Vagina (tissue), 2 donors: ENCODE measurements around the gene SLC31A1.

Experiments used
- POLR2A ChIP-seq, 2 donors: fragments of 450-650 bp; IDR thresholded peaks; one replicate each; pipeline ENCODE4 v1.6.1; 2017; ENCODE audit warnings: antibody characterized with exemption in 2 of 2, mild to moderate bottlenecking in 2 of 2, moderate library complexity in 2 of 2
- POLR2AphosphoS5 ChIP-seq, 2 donors: sonication (generic); formaldehyde crosslinking; IDR thresholded peaks; one replicate each; pipeline ENCODE4 v1.9.0; 2017; ENCODE audit warnings: antibody characterized with exemption in 2 of 2, mild to moderate bottlenecking in 2 of 2, low read depth in 1 of 2; ENCODE audit not compliant: insufficient read depth in 1 of 2
- TF ChIP-seq, protein P1 (sequence below), 3 experiments: fragments of 450-650 bp in 2 of 3; fragments of 200-600 bp in 1 of 3; sonication (generic) in 1 of 3; IDR thresholded peaks; one replicate each; pipeline ENCODE4 v1.5.1; 2017 to 2019; ENCODE audit warnings: antibody characterized with exemption in 3 of 3, mild to moderate bottlenecking in 2 of 3, moderate library complexity in 2 of 3

DNA sequence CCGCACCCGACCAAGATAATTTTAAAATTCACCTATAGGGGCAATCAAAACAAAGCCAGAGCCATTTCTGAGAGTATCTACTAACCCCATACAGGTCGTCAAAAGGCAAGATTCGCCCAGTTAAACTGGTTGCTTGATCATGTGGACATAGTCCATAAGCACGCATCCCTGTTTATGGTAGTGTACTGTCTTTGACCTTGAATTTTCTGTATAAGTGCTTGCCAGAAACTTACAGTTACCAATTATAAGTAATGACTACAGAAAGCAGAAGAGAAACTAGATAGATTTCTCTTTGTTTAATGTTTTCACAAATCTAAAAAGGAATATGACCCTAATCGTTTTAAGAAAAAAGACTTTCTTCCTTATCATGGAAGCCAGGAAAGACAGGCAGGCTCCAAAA, 25.6 kb downstream of the SLC31A1 start:
- TF ChIP-seq, protein P1, sequence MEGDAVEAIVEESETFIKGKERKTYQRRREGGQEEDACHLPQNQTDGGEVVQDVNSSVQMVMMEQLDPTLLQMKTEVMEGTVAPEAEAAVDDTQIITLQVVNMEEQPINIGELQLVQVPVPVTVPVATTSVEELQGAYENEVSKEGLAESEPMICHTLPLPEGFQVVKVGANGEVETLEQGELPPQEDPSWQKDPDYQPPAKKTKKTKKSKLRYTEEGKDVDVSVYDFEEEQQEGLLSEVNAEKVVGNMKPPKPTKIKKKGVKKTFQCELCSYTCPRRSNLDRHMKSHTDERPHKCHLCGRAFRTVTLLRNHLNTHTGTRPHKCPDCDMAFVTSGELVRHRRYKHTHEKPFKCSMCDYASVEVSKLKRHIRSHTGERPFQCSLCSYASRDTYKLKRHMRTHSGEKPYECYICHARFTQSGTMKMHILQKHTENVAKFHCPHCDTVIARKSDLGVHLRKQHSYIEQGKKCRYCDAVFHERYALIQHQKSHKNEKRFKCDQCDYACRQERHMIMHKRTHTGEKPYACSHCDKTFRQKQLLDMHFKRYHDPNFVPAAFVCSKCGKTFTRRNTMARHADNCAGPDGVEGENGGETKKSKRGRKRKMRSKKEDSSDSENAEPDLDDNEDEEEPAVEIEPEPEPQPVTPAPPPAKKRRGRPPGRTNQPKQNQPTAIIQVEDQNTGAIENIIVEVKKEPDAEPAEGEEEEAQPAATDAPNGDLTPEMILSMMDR (IDR thresholded peaks at IDR 0.05), result no peak
- TF ChIP-seq POLR2A (IDR thresholded peaks at IDR 0.05) (no peak), POLR2AphosphoS5 (IDR thresholded peaks at IDR 0.05; ENCODE audit: insufficient read depth in 1 of 2, low read depth in 1 of 2) (no peak)
